Small intestine (tissue), 16 donors: ENCODE results near the gene NPR2. TPM values are rescaled to one million over a fixed set of nuclear protein-coding genes. Genes with fewer than 3 reads are reported as not detected.

Experiments
- DNase-seq, 2 donors: peaks; one replicate each; pipeline versions ENCODE4 v3.0.0 to v3.0.0-alpha.2; 2013
- FAIRE-seq: peaks from 2 replicates; lab custom pipeline; 2012; peaks lifted over from hg19 to GRCh38; lab: Jason Lieb, UNC
- H3K27ac ChIP-seq, 3 donors: one replicate each; pipeline ENCODE4 v1.5.1; 2013; ENCODE audit warnings: low read length in 2 of 3, mild to moderate bottlenecking in 2 of 3, control low read depth in 1 of 3, inconsistent platforms in 1 of 3, low read depth in 1 of 3, moderate library complexity in 1 of 3
- H3K27me3 ChIP-seq, 3 donors: one replicate each; pipeline ENCODE4 v1.6.1; 2013; ENCODE audit warnings: low read length in 3 of 3, inconsistent platforms in 1 of 3; ENCODE audit not compliant: control insufficient read depth in 3 of 3, insufficient read depth in 3 of 3
- H3K36me3 ChIP-seq, 3 donors: one replicate each; pipeline ENCODE4 v1.6.1; 2013; ENCODE audit warnings: low read length in 3 of 3, inconsistent platforms in 1 of 3, low read depth in 1 of 3, mild to moderate bottlenecking in 1 of 3, moderate library complexity in 1 of 3; ENCODE audit not compliant: control insufficient read depth in 3 of 3, insufficient read depth in 2 of 3
- H3K4me1 ChIP-seq, 3 donors: one replicate each; pipeline ENCODE4 v1.6.1; 2013; ENCODE audit warnings: low read length in 2 of 3, inconsistent platforms in 1 of 3, low read depth in 1 of 3, mild to moderate bottlenecking in 1 of 3, moderate library complexity in 1 of 3; ENCODE audit not compliant: control insufficient read depth in 3 of 3, insufficient read depth in 2 of 3
- H3K4me3 ChIP-seq, 3 donors: one replicate each; pipeline ENCODE4 v1.5.1; 2013; ENCODE audit warnings: low read length in 3 of 3, control low read depth in 1 of 3, inconsistent platforms in 1 of 3, low read depth in 1 of 3, mild to moderate bottlenecking in 1 of 3, moderate library complexity in 1 of 3
- H3K9me3 ChIP-seq, 2 donors: one replicate each; pipeline ENCODE4 v1.6.1; 2013; ENCODE audit warnings: low read depth in 1 of 2, low read length in 1 of 2; ENCODE audit not compliant: control insufficient read depth in 2 of 2, insufficient read depth in 1 of 2
- WGBS, 3 donors: extraction: QIAGEN DNeasy Blood & Tissue Kit; methylation state at CpG; one replicate each; pipeline ENCODE4 v1.1.7; 2013; 5-methylcytosine and 5-hydroxymethylcytosine counted together
- long read RNA-seq, 10 donors: transcript quantifications; one replicate each; lab custom pipeline, GENCODE V29; 2026
- polyA plus RNA-seq, 4 donors: library from polyadenylated mRNA; stranded (reverse) in 3 of 4; unstranded in 1 of 4; fragments of 200-250 nt in 3 of 4; fragments of 120-200 nt in 1 of 4; gene quantifications; one replicate each; pipeline versions ENCODE4 v1.2.1 to v1.2.3, GENCODE V29; 2013
- donor health status: healthy with polysubstance abuse.
- donor health status: control.
- donor health status: control.
- donor health status: Bipolar disorder and iron deficiency.
- donor health status: healthy.

The NPR2 gene
- polyA plus RNA-seq, result 10 to 100 TPM in 1 of 4 donors, 1 to 10 TPM in 2, under 1 TPM in 1; 0.89 to 12.0 (median 4.9) TPM
- long read RNA-seq, donor 1, partial matches to known transcripts, result 0 of 3 reads
- long read RNA-seq, donor 1, other reads (novel, unspliced or antisense), result 0 of 3 reads
- long read RNA-seq, donor 2, partial matches to known transcripts, result 0 of 3 reads
- long read RNA-seq, donor 2, other reads (novel, unspliced or antisense), result 0 of 3 reads
- long read RNA-seq, donor 3, transcript NPR2-206 (3 exons, 601 nt), result major isoform, 9 of 9 reads
- long read RNA-seq, donor 3, partial matches to known transcripts, result 0 of 9 reads
- long read RNA-seq, donor 3, other reads (novel, unspliced or antisense), result 0 of 9 reads
- long read RNA-seq, donor 4, partial matches to known transcripts, result 0 of 1 reads
- long read RNA-seq, donor 4, other reads (novel, unspliced or antisense), result 0 of 1 reads
- long read RNA-seq, donor 5, partial matches to known transcripts, result 0 of 2 reads
- long read RNA-seq, donor 5, other reads (novel, unspliced or antisense), result 0 of 2 reads
- long read RNA-seq, donor 6, partial matches to known transcripts, result 0 of 2 reads
- long read RNA-seq, donor 6, other reads (novel, unspliced or antisense), result 0 of 2 reads
- long read RNA-seq, donor 7, transcript NPR2-206 (3 exons, 601 nt), result major isoform, 5 of 7 reads
- long read RNA-seq, donor 7, partial matches to known transcripts, result 0 of 7 reads
- long read RNA-seq, donor 7, other reads (novel, unspliced or antisense), result 0 of 7 reads
- long read RNA-seq, donor 8, transcript NPR2-206 (3 exons, 601 nt), result major isoform, 5 of 5 reads
- long read RNA-seq, donor 8, partial matches to known transcripts, result 0 of 5 reads
- long read RNA-seq, donor 8, other reads (novel, unspliced or antisense), result 0 of 5 reads
- long read RNA-seq, donor 9, partial matches to known transcripts, result 0 of 1 reads
- long read RNA-seq, donor 9, other reads (novel, unspliced or antisense), result 0 of 1 reads
- long read RNA-seq, donor 10, partial matches to known transcripts, result 0 of 3 reads
- long read RNA-seq, donor 10, other reads (novel, unspliced or antisense), result 0 of 3 reads

GRCh38 chr9:35791297-35791921, at the start of gene NPR2:
Gene NPR2, plus strand, starts transcription at chr9:35791591. Its CDS starts 818 bp downstream, at chr9:35792409.
- peaks cover 0 to 39% (median 0%) of the 10 kb centered on the region in 3 donors for H3K36me3 ChIP-seq
- peak within 1 kb of the TSS; percentile 8 to 37 (median 24) for H3K4me3 ChIP-seq
- no peaks in the 10 kb centered on the region for H3K9me3 ChIP-seq
- H3K27ac ChIP-seq, result peak within 1 kb of the TSS in 2 of 3 donors; percentile 9 to 48
- H3K27me3 ChIP-seq, result no peaks in the 10 kb centered on the region
- DNase-seq, result peak in 1 of 2 donors; percentile 49
- FAIRE-seq, result no peak
- 20 to 57% (median 35%) methylated on average over 26 to 64 of the region's 64 CpGs for whole genome bisulfite sequencing, 3 donors
- peaks cover 0 to 8% (median 0%) of the 10 kb centered on the region in 3 donors for H3K4me1 ChIP-seq

GRCh38 chr9:35741740-35742139, 49.7 kb upstream of the NPR2 start:
- Histone ChIP-seq H3K27me3 (no peaks in the 10 kb centered on the region), H3K4me3 (no peak overlapping the region), H3K36me3 (peaks cover 28 to 75% (median 54%) of the 10 kb centered on the region in 3 donors), H3K9me3 (no peaks in the 10 kb centered on the region), H3K4me1 (peaks cover 0 to 7% (median 1%) of the 10 kb centered on the region in 3 donors), H3K27ac (no peak overlapping the region)
- FAIRE-seq, result no peak
- 82 to 83% (median 83%) methylated on average over 7 of the region's 7 CpGs for WGBS, 3 donors
- DNase-seq, result peak in 1 of 2 donors; percentile 43

GRCh38 chr9:35743452-35743851, 47.9 kb upstream of the NPR2 start:
- DNase-seq, result no peak

GRCh38 chr9:35743880-35744518, 47.4 kb upstream of the NPR2 start:
- WGBS, 3 donors, result 83 to 87% (median 87%) methylated on average over 8 of the region's 8 CpGs
- FAIRE-seq (no peak), DNase-seq (no peak)
- Histone ChIP-seq H3K4me3 (no peak overlapping the region), H3K4me1 (peaks cover 0 to 11% (median 7%) of the 10 kb centered on the region in 3 donors), H3K36me3 (peaks cover 17 to 56% (median 33%) of the 10 kb centered on the region in 3 donors), H3K27me3 (no peaks in the 10 kb centered on the region), H3K9me3 (no peaks in the 10 kb centered on the region), H3K27ac (peak overlapping the region in 1 of 3 donors; percentile 14)

More at GRCh38 chr9:35743452-35743851, 47.9 kb upstream of the NPR2 start:
- Histone ChIP-seq H3K9me3 (no peaks in the 10 kb centered on the region), H3K27me3 (no peaks in the 10 kb centered on the region), H3K4me3 (no peak overlapping the region), H3K4me1 (peaks cover 0 to 11% (median 7%) of the 10 kb centered on the region in 3 donors), H3K36me3 (peaks cover 19 to 59% (median 38%) of the 10 kb centered on the region in 3 donors), H3K27ac (no peak overlapping the region)
- 56 to 63% (median 62%) methylated on average over 2 of the region's 2 CpGs for WGBS, 3 donors
- FAIRE-seq, result no peak

DNA sequence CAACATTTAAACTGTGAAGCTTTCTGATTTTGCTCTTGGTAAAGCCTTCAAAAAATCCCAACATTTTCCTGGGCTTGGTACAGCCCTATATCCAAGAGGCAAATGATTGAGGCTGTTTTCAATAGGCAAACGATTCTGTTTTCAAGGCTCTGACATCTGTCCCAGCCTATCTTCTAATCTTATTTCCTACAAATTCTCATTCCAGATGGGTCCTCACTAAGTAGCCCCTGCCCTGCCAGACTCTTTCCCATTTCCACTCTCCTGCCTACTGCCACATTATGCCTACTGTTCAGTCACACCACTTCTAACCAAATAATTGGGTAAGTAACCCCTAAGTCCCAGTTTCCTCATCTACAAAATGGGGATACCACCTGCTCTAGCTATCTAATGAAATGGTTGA, 45.8 kb upstream of the NPR2 start:
- peaks cover 11 to 42% (median 20%) of the 10 kb centered on the region in 3 donors for H3K36me3 ChIP-seq
- DNase-seq, result no peak
- WGBS, 3 donors, result 6 to 58% (median 18%) methylated on average over 1 of the region's 1 CpG
- no peak for FAIRE-seq
- no peaks in the 10 kb centered on the region for H3K9me3 ChIP-seq
- H3K27ac ChIP-seq, result peak overlapping the region; percentile 10 to 66 (median 33)
- H3K4me3 ChIP-seq, result peak overlapping the region in 2 of 3 donors; percentile 67 to 99
- peaks cover 0 to 14% (median 11%) of the 10 kb centered on the region in 3 donors for H3K4me1 ChIP-seq
- H3K27me3 ChIP-seq, result no peaks in the 10 kb centered on the region

DNA sequence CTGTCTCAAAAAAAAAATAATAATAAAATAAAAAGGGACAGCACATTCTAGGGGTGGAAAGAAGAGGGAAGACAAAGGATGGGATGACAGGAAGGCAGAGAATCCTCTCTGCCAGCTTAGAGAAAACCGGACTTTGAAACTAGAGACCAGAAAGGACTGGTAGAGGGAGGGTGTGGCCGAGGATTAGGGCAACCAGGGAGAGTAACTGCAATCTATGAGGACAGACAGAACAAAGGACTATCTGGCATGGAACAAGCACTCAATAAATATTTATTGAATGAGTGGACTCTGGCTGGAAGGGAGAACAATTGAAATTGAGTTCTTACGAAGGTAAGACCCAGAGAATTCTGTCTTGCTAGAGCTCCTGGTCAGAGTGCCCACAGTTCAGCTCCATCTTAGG, 44.8 kb upstream of the NPR2 start:
- Histone ChIP-seq H3K27ac (peak overlapping the region; percentile 88 to 99 (median 94)), H3K36me3 (peaks cover 11 to 42% (median 15%) of the 10 kb centered on the region in 3 donors), H3K4me1 (peaks cover 0 to 15% (median 11%) of the 10 kb centered on the region in 3 donors), H3K9me3 (no peaks in the 10 kb centered on the region), H3K27me3 (no peaks in the 10 kb centered on the region), H3K4me3 (peak overlapping the region; percentile 2 to 99 (median 67))
- FAIRE-seq (no peak), DNase-seq (peak; percentile 77 to 96)
- WGBS, 3 donors, result 15 to 47% (median 33%) methylated on average over 3 of the region's 3 CpGs

- peak overlapping the region; percentile 88 to 99 (median 94) for H3K27ac ChIP-seq
- 0 to 1% (median 0%) methylated on average over 24 of the region's 24 CpGs for WGBS, 3 donors
- peak overlapping the region; percentile 67 to 99 (median 84) for H3K4me3 ChIP-seq
- peaks cover 0 to 15% (median 11%) of the 10 kb centered on the region in 3 donors for H3K4me1 ChIP-seq
- peaks cover 8 to 47% (median 14%) of the 10 kb centered on the region in 3 donors for H3K36me3 ChIP-seq
- H3K27me3 ChIP-seq, result no peaks in the 10 kb centered on the region
- FAIRE-seq (no peak), DNase-seq (peak in 1 of 2 donors; percentile 32)
- no peaks in the 10 kb centered on the region for H3K9me3 ChIP-seq
Measured at GRCh38 chr9:35748242-35748857, 43.0 kb upstream of the NPR2 start.
